H54 (cell line): ENCODE results near the gene IQCK.

Source experiments
- DNase-seq: peaks from one replicate; pipeline ENCODE4 v3.0.0; 2011; ENCODE audit warnings: low spot score, mixed read lengths; ENCODE audit not compliant: insufficient read length
- FAIRE-seq: peaks from 3 replicates; lab custom pipeline; 2011; peaks lifted over from hg19 to GRCh38; lab: Jason Lieb, UNC
- POLR2A ChIP-seq: IDR thresholded peaks from 2 replicates; pipeline ENCODE4 v1.6.1; 2011; ENCODE audit warnings: low read depth, mild to moderate bottlenecking, low read length

Gene IQCK

GRCh38 chr16:19882186-19882585 is 164.1 kb downstream of the IQCK start:
- DNase-seq: no peak
- TF ChIP-seq POLR2A: no peak
- FAIRE-seq: no peak

- no peak for FAIRE-seq
- TF ChIP-seq POLR2A: no peak
- no peak for DNase-seq
Measured at GRCh38 chr16:19882646-19883045, 164.6 kb downstream of the IQCK start.

GRCh38 chr16:19883296-19883965 is 165.4 kb downstream of the IQCK start:
- TF ChIP-seq POLR2A: no peak
- no peak for DNase-seq
- no peak for FAIRE-seq

- DNase-seq: no peak
- FAIRE-seq: no peak
- TF ChIP-seq POLR2A: no peak
Measured at GRCh38 chr16:19883966-19884485, 166.0 kb downstream of the IQCK start.

GRCh38 chr16:19884611-19885450 is 166.8 kb downstream of the IQCK start, which contains the start of gene GPRC5B:
Gene GPRC5B (minus strand): TSS chr16:19884848. CDS start chr16:19872845, 12,003 bp downstream.
- DNase-seq (peak; percentile 58), FAIRE-seq (no peak)
- no peak for TF ChIP-seq POLR2A

- no peak for FAIRE-seq
- no peak for TF ChIP-seq POLR2A
- no peak for DNase-seq
Measured at GRCh38 chr16:19885451-19886072, 167.5 kb downstream of the IQCK start.

GRCh38 chr16:19886073-19886941 is 168.2 kb downstream of the IQCK start:
- no peak for TF ChIP-seq POLR2A
- DNase-seq (peak; percentile 59), FAIRE-seq (peak; percentile 11)

- FAIRE-seq: no peak
- TF ChIP-seq POLR2A: no peak
- no peak for DNase-seq
Measured at GRCh38 chr16:19888834-19889233, 170.8 kb downstream of the IQCK start.

GRCh38 chr16:19890901-19891300 is 172.8 kb downstream of the IQCK start:
- no peak for TF ChIP-seq POLR2A
- FAIRE-seq: no peak

GRCh38 chr16:19892902-19893301 is 174.8 kb downstream of the IQCK start:
- DNase-seq (no peak), FAIRE-seq (no peak)
- TF ChIP-seq POLR2A: no peak

More at GRCh38 chr16:19890901-19891300, 172.8 kb downstream of the IQCK start:
- DNase-seq: no peak

GRCh38 chr16:19894586-19894985 is 176.5 kb downstream of the IQCK start:
- TF ChIP-seq POLR2A: no peak
- DNase-seq (no peak), FAIRE-seq (no peak)

- no peak for TF ChIP-seq POLR2A
- no peak for DNase-seq
- no peak for FAIRE-seq
Measured at GRCh38 chr16:19896951-19897350, 178.9 kb downstream of the IQCK start.

- TF ChIP-seq POLR2A: no peak
- no peak for FAIRE-seq
- DNase-seq: no peak
Measured at GRCh38 chr16:19898166-19898565, 180.1 kb downstream of the IQCK start.
